ENCODE results near the gene HOXA10. TPM values are rescaled to one million over a fixed set of nuclear protein-coding genes. Genes with fewer than 3 reads are reported as not detected.
A peak's percentile ranks its signal among the peaks of the same experiment; 100 is the strongest.

The HOXA10 gene
- total RNA-seq, 1 donor from 2014 or later, result 0.12 TPM

DNA sequence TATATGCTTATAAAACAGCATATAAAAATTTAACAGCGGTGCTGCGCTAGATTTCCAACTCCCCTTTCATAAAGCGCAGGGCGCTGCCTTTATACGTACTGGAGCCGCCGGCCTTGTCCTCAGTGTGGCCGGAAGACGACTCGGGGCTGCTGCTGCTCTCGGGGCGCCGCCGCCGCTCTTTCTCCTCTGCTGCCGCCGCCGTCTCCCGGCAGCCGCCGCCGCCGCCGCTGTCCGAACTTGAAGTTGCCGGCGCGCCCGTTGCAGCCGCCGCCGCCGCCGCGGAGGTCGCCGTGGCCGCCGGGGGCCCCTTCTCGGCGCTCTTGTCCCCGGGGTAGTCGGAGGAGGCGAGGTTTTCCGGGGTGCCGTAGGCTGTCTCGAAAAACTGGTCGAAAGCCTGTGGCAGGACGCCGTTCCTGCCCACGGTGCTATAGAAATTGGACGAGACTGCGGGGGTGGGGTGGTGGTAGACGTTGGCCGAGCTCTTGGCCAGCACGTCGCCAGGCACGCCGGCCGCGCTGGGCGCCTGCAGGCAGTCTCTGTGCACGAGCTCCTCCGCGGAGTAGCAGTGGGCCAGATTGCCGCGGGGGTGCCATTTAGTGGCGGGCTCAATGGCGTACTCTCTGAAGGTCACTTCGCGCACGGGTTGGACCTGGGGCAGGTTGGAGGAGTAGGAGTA, 10.4 kb upstream of the HOXA10 start:
- TF ChIP-seq, protein P1, sequence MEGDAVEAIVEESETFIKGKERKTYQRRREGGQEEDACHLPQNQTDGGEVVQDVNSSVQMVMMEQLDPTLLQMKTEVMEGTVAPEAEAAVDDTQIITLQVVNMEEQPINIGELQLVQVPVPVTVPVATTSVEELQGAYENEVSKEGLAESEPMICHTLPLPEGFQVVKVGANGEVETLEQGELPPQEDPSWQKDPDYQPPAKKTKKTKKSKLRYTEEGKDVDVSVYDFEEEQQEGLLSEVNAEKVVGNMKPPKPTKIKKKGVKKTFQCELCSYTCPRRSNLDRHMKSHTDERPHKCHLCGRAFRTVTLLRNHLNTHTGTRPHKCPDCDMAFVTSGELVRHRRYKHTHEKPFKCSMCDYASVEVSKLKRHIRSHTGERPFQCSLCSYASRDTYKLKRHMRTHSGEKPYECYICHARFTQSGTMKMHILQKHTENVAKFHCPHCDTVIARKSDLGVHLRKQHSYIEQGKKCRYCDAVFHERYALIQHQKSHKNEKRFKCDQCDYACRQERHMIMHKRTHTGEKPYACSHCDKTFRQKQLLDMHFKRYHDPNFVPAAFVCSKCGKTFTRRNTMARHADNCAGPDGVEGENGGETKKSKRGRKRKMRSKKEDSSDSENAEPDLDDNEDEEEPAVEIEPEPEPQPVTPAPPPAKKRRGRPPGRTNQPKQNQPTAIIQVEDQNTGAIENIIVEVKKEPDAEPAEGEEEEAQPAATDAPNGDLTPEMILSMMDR (IDR thresholded peaks at IDR 0.05), result no peak
- Mint-ChIP-seq H3K36me3 (ENCODE audit: low read depth) (peaks cover 5% of the 10 kb centered on the region), H3K27ac (ENCODE audit: unreplicated experiment) (no peak overlapping the region), H3K4me3 (ENCODE audit: unreplicated experiment) (peak overlapping the region; percentile 63), H3K4me1 (ENCODE audit: low read depth) (peaks cover 44% of the 10 kb centered on the region), H3K9me3 (ENCODE audit: low read depth) (no peaks in the 10 kb centered on the region), H3K27me3 (ENCODE audit: low read depth) (peaks cover 75% of the 10 kb centered on the region)
- DNase-seq (ENCODE audit: low spot score), result peak; percentile 88

DNA sequence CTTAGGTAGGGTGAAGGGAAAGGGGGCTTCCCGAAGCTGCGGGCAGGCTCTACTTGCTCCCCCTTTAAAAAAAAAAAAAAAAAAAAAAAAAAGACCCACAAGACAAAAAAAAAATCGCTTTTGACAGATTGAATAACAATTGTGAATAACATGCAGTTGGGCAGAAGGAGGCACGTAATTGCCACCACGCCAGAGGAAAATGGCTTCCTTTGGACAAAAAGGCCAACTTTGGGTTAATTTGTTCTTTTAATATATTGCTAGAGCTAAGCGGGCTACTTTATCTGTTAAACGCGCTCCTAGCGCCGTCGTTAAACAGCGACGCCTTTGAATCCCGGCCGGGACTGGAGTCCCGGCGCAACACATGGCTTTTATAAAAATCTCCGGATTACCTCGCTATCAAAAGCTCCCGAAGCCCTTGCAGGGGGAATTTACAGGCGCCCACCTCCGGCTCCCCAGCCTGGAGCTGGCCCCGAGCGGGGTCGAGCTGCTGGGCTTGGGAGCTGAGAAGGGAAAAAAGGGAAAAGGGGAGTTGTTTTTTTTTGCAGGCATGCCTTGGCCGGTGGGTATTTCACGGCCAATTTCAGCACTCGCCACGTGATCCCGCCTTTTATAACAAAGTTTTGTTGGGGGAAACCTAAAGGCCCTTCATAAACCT, 9.7 kb upstream of the HOXA10 start:
- peaks cover 75% of the 10 kb centered on the region for H3K27me3 Mint-ChIP-seq (ENCODE audit: low read depth)
- peak overlapping the region; percentile 63 for H3K4me3 Mint-ChIP-seq (ENCODE audit: unreplicated experiment)
- H3K27ac Mint-ChIP-seq (ENCODE audit: unreplicated experiment), result no peak overlapping the region
- TF ChIP-seq, protein P1 (IDR thresholded peaks at IDR 0.05), result peak; percentile 18
- H3K36me3 Mint-ChIP-seq (ENCODE audit: low read depth), result peaks cover 8% of the 10 kb centered on the region
- no peak for DNase-seq (ENCODE audit: low spot score)
- H3K9me3 Mint-ChIP-seq (ENCODE audit: low read depth), result no peaks in the 10 kb centered on the region
- H3K4me1 Mint-ChIP-seq (ENCODE audit: low read depth), result peaks cover 43% of the 10 kb centered on the region

- peaks cover 74% of the 10 kb centered on the region for H3K27me3 Mint-ChIP-seq (ENCODE audit: low read depth)
- no peak overlapping the region for H3K27ac Mint-ChIP-seq (ENCODE audit: unreplicated experiment)
- DNase-seq (ENCODE audit: low spot score), result peak; percentile 66
Measured at GRCh38 chr7:27182861-27183681, 9.0 kb upstream of the HOXA10 start.

GRCh38 chr7:27182285-27182841, 8.2 kb upstream of the HOXA10 start:
- H3K27me3 Mint-ChIP-seq (ENCODE audit: low read depth), result peaks cover 75% of the 10 kb centered on the region
- peaks cover 31% of the 10 kb centered on the region for H3K4me1 Mint-ChIP-seq (ENCODE audit: low read depth)
- H3K27ac Mint-ChIP-seq (ENCODE audit: unreplicated experiment), result no peak overlapping the region
- H3K9me3 Mint-ChIP-seq (ENCODE audit: low read depth), result no peaks in the 10 kb centered on the region
- H3K36me3 Mint-ChIP-seq (ENCODE audit: low read depth), result peaks cover 9% of the 10 kb centered on the region
- no peak overlapping the region for H3K4me3 Mint-ChIP-seq (ENCODE audit: unreplicated experiment)
- DNase-seq (ENCODE audit: low spot score), result no peak
- TF ChIP-seq, protein P1 (IDR thresholded peaks at IDR 0.05), result no peak

More at GRCh38 chr7:27182861-27183681, 9.0 kb upstream of the HOXA10 start:
- Mint-ChIP-seq H3K36me3 (ENCODE audit: low read depth) (peaks cover 5% of the 10 kb centered on the region), H3K9me3 (ENCODE audit: low read depth) (no peaks in the 10 kb centered on the region), H3K4me3 (ENCODE audit: unreplicated experiment) (no peak overlapping the region), H3K4me1 (ENCODE audit: low read depth) (peaks cover 36% of the 10 kb centered on the region)
- TF ChIP-seq, protein P1 (IDR thresholded peaks at IDR 0.05), result no peak

DNA sequence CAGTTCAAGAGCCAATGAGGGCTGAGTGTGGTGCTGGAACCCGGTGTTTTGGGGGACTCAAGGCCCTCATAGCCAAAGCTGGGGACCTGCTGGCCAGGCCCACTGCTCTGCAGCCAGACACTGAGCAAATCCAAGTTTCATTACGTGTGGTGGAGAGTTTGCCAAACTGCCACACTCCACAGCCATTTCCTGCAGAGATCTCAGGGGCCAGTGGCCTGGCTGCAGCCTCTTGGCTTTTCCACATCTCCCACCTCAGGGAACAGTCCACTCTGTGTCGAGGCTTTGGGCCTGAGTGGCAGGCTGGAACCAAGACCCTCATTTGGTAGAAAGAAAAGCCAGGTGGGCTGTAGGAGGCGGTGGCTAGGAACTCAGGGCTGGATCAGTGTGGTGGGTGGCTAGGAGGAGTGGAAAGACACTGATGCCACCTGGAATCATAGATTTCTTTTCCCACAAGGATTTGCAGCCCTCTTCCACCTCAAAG, 7.7 kb upstream of the HOXA10 start:
- H3K9me3 Mint-ChIP-seq (ENCODE audit: low read depth), result no peaks in the 10 kb centered on the region
- H3K27me3 Mint-ChIP-seq (ENCODE audit: low read depth), result peaks cover 76% of the 10 kb centered on the region
- H3K4me1 Mint-ChIP-seq (ENCODE audit: low read depth), result peaks cover 31% of the 10 kb centered on the region
- TF ChIP-seq, protein P1 (IDR thresholded peaks at IDR 0.05), result no peak
- DNase-seq (ENCODE audit: low spot score), result peak; percentile 46
- no peak overlapping the region for H3K4me3 Mint-ChIP-seq (ENCODE audit: unreplicated experiment)
- peaks cover 9% of the 10 kb centered on the region for H3K36me3 Mint-ChIP-seq (ENCODE audit: low read depth)
- H3K27ac Mint-ChIP-seq (ENCODE audit: unreplicated experiment), result no peak overlapping the region

Data from chondrocyte (in vitro differentiated cells).